Fibroblast of skin of right quadriceps (primary cell): ENCODE results near the gene CLCN7.

ENCODE experiments used
- DNase-seq: peaks from one replicate; pipeline ENCODE4 v3.0.0-alpha.2; 2013

The CLCN7 gene

GRCh38 chr16:1458977-1459341, 15.9 kb downstream of the CLCN7 start:
- no peak for DNase-seq

- peak; percentile 46 for DNase-seq
Measured at GRCh38 chr16:1458336-1458976, 16.4 kb downstream of the CLCN7 start.

- DNase-seq, result no peak
Measured at GRCh38 chr16:1457489-1458245, 17.2 kb downstream of the CLCN7 start.

- no peak for DNase-seq
Measured at GRCh38 chr16:1456951-1457350, 17.9 kb downstream of the CLCN7 start.

GRCh38 chr16:1455190-1456171, 19.3 kb downstream of the CLCN7 start:
- DNase-seq, result no peak

- no peak for DNase-seq
Measured at GRCh38 chr16:1454561-1454960, 20.3 kb downstream of the CLCN7 start.

- no peak for DNase-seq
Measured at GRCh38 chr16:1453316-1453715, 21.5 kb downstream of the CLCN7 start.

- DNase-seq, result no peak
Measured at GRCh38 chr16:1452530-1452929, 22.3 kb downstream of the CLCN7 start.

GRCh38 chr16:1451702-1452392, 23.0 kb downstream of the CLCN7 start:
- no peak for DNase-seq

GRCh38 chr16:1450841-1451240, 24.0 kb downstream of the CLCN7 start:
- no peak for DNase-seq

GRCh38 chr16:1450218-1450617, 24.6 kb downstream of the CLCN7 start:
- DNase-seq, result no peak

- DNase-seq, result no peak
Measured at GRCh38 chr16:1449201-1449788, 25.5 kb downstream of the CLCN7 start.

- DNase-seq, result no peak
Measured at GRCh38 chr16:1448536-1449116, 26.2 kb downstream of the CLCN7 start.

- DNase-seq, result no peak
Measured at GRCh38 chr16:1447965-1448364, 26.9 kb downstream of the CLCN7 start.

GRCh38 chr16:1446296-1447080, 28.3 kb downstream of the CLCN7 start:
- DNase-seq, result no peak

- DNase-seq, result no peak
Measured at GRCh38 chr16:1445518-1446203, 29.2 kb downstream of the CLCN7 start.

- DNase-seq, result no peak
Measured at GRCh38 chr16:1444730-1445517, 29.9 kb downstream of the CLCN7 start.

- DNase-seq, result no peak
Measured at GRCh38 chr16:1443980-1444729, 30.7 kb downstream of the CLCN7 start, which contains the start of gene CCDC154. CCDC154 (minus strand) TSS chr16:1444556; CDS start chr16:1444322, 234 bp downstream.
